ENCODE results near the gene TXNDC16.

- TF ChIP-seq CTCF (IDR thresholded peaks at IDR 0.05) (no peak), POLR2AphosphoS5 (IDR thresholded peaks at IDR 0.05; ENCODE audit: insufficient read depth in 1 of 2, low read depth in 1 of 2) (no peak), POLR2A (IDR thresholded peaks at IDR 0.05) (no peak)
These were observed 153.2 kb downstream of the TXNDC16 start for GRCh38 chr14:52399104-52399503.
